GM12878 (cell line): Measurements from ENCODE around the gene LRRC56. TPM values are rescaled to one million over a fixed set of nuclear protein-coding genes. Genes with fewer than 3 reads are reported as not detected.

ENCODE experiments used
- BHLHE40 ChIP-seq, 2 experiments: fragments of 450-650 bp in 1 of 2; IDR thresholded peaks; 2 replicates each; pipeline ENCODE4 v1.6.1; 2011 to 2017; ENCODE audit warnings: low read depth in 2 of 2, borderline replicate concordance in 1 of 2, improper control_type of control experiment in 1 of 2, low read length in 1 of 2, mild to moderate bottlenecking in 1 of 2
- CEBPB ChIP-seq, 2 experiments: fragments of 150-350 bp in 1 of 2; IDR thresholded peaks; 2 replicates each; pipeline ENCODE4 v1.6.1; 2012 to 2014; ENCODE audit warnings: low read depth in 2 of 2, low read length in 2 of 2, borderline replicate concordance in 1 of 2, inconsistent platforms in 1 of 2
- CHD2 ChIP-seq: IDR thresholded peaks from 2 replicates; pipeline ENCODE4 v1.6.1; 2011; ENCODE audit warnings: low read depth, low read length, improper control_type of control experiment, borderline replicate concordance
- CREB1 ChIP-seq: IDR thresholded peaks from 2 replicates; pipeline ENCODE4 v1.6.1; 2012; ENCODE audit warnings: low read depth, mild to moderate bottlenecking, inconsistent platforms
- CTCF ChIP-seq, 3 experiments: IDR thresholded peaks in 2 of 3; conservative IDR thresholded peaks in 1 of 3; 2 replicates each; pipeline ENCODE4 v1.5.1; 2011; ENCODE audit warnings: low read depth in 3 of 3, low read length in 3 of 3, mild to moderate bottlenecking in 3 of 3, control low read depth in 2 of 3, moderate library complexity in 2 of 3, inconsistent platforms in 1 of 3, mixed read lengths in 1 of 3; ENCODE audit not compliant: control insufficient read depth in 2 of 3, insufficient read depth in 1 of 3; ENCODE audit errors: extremely low read depth in 1 of 3
- ETV6 ChIP-seq, 2 experiments: fragments of 450-650 bp in 1 of 2; IDR thresholded peaks in 1 of 2; conservative IDR thresholded peaks in 1 of 2; 2 replicates each; pipeline ENCODE4 v1.6.1; 2014; ENCODE audit warnings: antibody characterized with exemption in 1 of 2, borderline replicate concordance in 1 of 2, low read depth in 1 of 2, mild to moderate bottlenecking in 1 of 2, moderate library complexity in 1 of 2
- FOXK2 ChIP-seq: fragments of 450-650 bp; IDR thresholded peaks from 2 replicates; pipeline ENCODE4 v1.6.1; 2017; ENCODE audit warnings: mild to moderate bottlenecking, moderate library complexity
- HDGF ChIP-seq: fragments of 450-650 bp; IDR thresholded peaks from 2 replicates; pipeline ENCODE4 v1.6.1; 2016; ENCODE audit warnings: antibody characterized with exemption
- IKZF2 ChIP-seq, 2 experiments: fragments of 450-650 bp; IDR thresholded peaks; 2 replicates each; pipeline ENCODE4 v1.6.1; 2017; ENCODE audit warnings: mild to moderate bottlenecking in 2 of 2, moderate library complexity in 2 of 2
- JUND ChIP-seq: IDR thresholded peaks from 2 replicates; pipeline ENCODE4 v1.6.1; 2012; ENCODE audit warnings: low read depth, mild to moderate bottlenecking, low read length, improper control_type of control experiment, moderate library complexity
- LARP7 ChIP-seq: fragments of 450-650 bp; IDR thresholded peaks from 2 replicates; pipeline ENCODE4 v1.6.1; 2017; ENCODE audit warnings: mild to moderate bottlenecking
- MTA2 ChIP-seq: fragments of 450-650 bp; IDR thresholded peaks from 2 replicates; pipeline ENCODE4 v1.6.1; 2016; ENCODE audit warnings: low read depth, mild to moderate bottlenecking, moderate library complexity
- POLR2A ChIP-seq: IDR thresholded peaks from 2 replicates; pipeline ENCODE4 v1.6.1; 2011; ENCODE audit warnings: low read depth, mild to moderate bottlenecking, low read length
- POU2F2 ChIP-seq: IDR thresholded peaks from 3 replicates; pipeline ENCODE4 v1.6.1; 2011; ENCODE audit warnings: low read depth, mild to moderate bottlenecking, low read length, borderline replicate concordance
- RUNX3 ChIP-seq: IDR thresholded peaks from 2 replicates; pipeline ENCODE4 v1.6.1; 2012; ENCODE audit warnings: low read length, inconsistent platforms
- SUPT20H ChIP-seq: IDR thresholded peaks from 2 replicates; pipeline ENCODE4 v1.6.1; 2011; ENCODE audit warnings: low read depth, mild to moderate bottlenecking, low read length, moderate library complexity, borderline replicate concordance; ENCODE audit not compliant: control insufficient read depth
- TCF3 ChIP-seq: IDR thresholded peaks from 2 replicates; pipeline ENCODE4 v1.6.1; 2012; ENCODE audit warnings: low read depth, mild to moderate bottlenecking, low read length, borderline replicate concordance; ENCODE audit not compliant: insufficient read depth
- ZNF217 ChIP-seq: fragments of 450-650 bp; IDR thresholded peaks from 2 replicates; pipeline ENCODE4 v1.6.1; 2017; ENCODE audit warnings: antibody characterized with exemption, mild to moderate bottlenecking
- polyA plus RNA-seq, 11 experiments: library from polyadenylated mRNA; depleted of rRNA in 4 of 11; unstranded in 6 of 11; stranded (reverse) in 5 of 11; fragments of >200 nt; fragmentation: Nextera tagmentation in 4 of 11; fragmentation: Illumina TruSeq in 1 of 11; extraction: Ambion mirVana in 4 of 11; extraction: Trizol in 1 of 11; gene quantifications; 1 replicate in 1 of 11; 2 replicates in 10 of 11; pipeline versions ENCODE4 v1.2.1 to v1.2.3, GENCODE V29; 2011 to 2016; ENCODE audit warnings: inconsistent platforms in 2 of 11, missing spikeins in 2 of 11, low read depth in 1 of 11
- total RNA-seq, 4 experiments: library from RNA; depleted of rRNA in 3 of 4; stranded (reverse); fragments of >200 nt in 3 of 4; fragmentation: Illumina TruSeq in 1 of 4; extraction: Trizol in 1 of 4; gene quantifications; 2 replicates each; pipeline versions ENCODE4 v1.2.1 to v1.2.3, GENCODE V29; 2013 to 2021
- TF ChIP-seq, protein P1 (sequence below): IDR thresholded peaks from 2 replicates; pipeline ENCODE4 v1.6.1; 2011; ENCODE audit warnings: low read depth, low read length, improper control_type of control experiment, borderline replicate concordance

Gene LRRC56
- total and polyA plus RNA-seq, 10 of the 15 experiments (the other 5 are each of a cell fraction or from before 2014, with no cell fraction given): 0.02 to 1.9 (median 0.75) TPM; not detected in 1

DNA sequence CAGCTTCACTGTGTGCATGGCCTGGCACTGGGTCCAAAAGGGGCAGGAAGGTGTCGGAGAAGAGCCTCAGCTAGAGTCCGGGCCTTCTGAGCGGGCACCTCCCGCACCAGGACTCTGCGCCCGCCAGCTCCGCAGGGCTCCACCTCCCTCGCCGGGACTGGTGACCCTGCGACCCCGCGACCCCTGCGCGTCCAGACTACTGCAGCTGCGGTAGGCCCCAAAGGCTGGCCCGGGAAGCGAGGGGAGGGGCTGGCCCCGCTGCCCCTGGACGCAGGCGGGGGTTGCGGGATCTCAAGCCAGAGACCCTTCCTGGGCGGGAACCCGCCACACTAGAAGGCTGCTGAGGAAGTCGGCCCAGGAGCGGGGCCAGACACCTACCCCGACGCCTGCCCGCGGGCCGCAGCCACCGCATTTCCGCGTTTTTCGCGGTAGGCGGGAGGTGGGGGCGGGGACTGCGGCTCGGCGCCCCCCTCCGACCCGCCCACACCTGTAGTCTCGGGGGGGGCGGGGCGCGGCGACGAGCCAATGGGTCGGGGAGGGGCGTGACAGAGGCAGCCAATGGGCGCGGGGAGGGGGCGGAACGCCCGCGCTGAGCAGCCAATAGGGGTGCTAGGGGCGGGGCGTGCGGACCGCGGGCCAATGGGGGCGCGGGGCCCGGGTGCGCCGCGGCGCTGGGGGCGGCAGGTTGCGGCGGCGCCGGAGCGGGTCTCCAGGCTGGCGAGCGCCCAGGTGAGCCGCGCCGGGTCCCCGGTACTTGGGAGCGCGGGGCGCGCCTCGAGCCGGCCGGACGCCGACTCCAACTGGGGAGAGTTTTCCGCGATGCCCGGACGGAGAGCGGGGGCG is 23.2 kb downstream of the LRRC56 start, which contains the start of the genes LMNTD2 and RASSF7 (continued):
- no peak for TF ChIP-seq CTCF (IDR thresholded peaks at IDR 0.05 in 2 of 3, conservative IDR thresholded peaks at IDR 0.05 in 1 of 3; ENCODE audit: control insufficient read depth in 2 of 3, extremely low read depth in 1 of 3, insufficient read depth in 1 of 3, low read depth in 3 of 3, low read length in 3 of 3)
- no peak for TF ChIP-seq ETV6 (conservative IDR thresholded peaks at IDR 0.05 in 1 of 2, IDR thresholded peaks at IDR 0.05 in 1 of 2; ENCODE audit: borderline replicate concordance in 1 of 2, low read depth in 1 of 2)
- TF ChIP-seq POLR2A: peak; percentile 83
- no peak for TF ChIP-seq IKZF2 (IDR thresholded peaks at IDR 0.05)
- TF ChIP-seq RUNX3: peak; percentile 79
- no peak for TF ChIP-seq SUPT20H
- no peak for TF ChIP-seq ZNF217
- TF ChIP-seq BHLHE40 (IDR thresholded peaks at IDR 0.05; ENCODE audit: borderline replicate concordance in 1 of 2, low read depth in 2 of 2, low read length in 1 of 2): peak in 1 of 2 experiments; percentile 69; a peak in 1 of 4 replicates
- no peak for TF ChIP-seq FOXK2
- TF ChIP-seq, protein P1, sequence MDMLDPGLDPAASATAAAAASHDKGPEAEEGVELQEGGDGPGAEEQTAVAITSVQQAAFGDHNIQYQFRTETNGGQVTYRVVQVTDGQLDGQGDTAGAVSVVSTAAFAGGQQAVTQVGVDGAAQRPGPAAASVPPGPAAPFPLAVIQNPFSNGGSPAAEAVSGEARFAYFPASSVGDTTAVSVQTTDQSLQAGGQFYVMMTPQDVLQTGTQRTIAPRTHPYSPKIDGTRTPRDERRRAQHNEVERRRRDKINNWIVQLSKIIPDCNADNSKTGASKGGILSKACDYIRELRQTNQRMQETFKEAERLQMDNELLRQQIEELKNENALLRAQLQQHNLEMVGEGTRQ: no peak
- no peak for TF ChIP-seq JUND
- TF ChIP-seq CHD2: peak; percentile 89; the same call in 1 of the 2 replicates
- TF ChIP-seq HDGF: 0 out of 2 replicates have a peak, but pooled peaks have one; percentile 19
- 0 out of 2 replicates have a peak, but pooled peaks have one; percentile 28 for TF ChIP-seq CREB1
- TF ChIP-seq LARP7: peak; percentile 59
- TF ChIP-seq MTA2: no peak
- no peak for TF ChIP-seq POU2F2
- TF ChIP-seq CEBPB (IDR thresholded peaks at IDR 0.05; ENCODE audit: borderline replicate concordance in 1 of 2, low read depth in 2 of 2, low read length in 2 of 2): no peak
- 0 out of 2 replicates have a peak, but pooled peaks have one; percentile 10 for TF ChIP-seq TCF3
- TF ChIP-seq, all 136 proteins: peak for 25
